ENCODE data around the gene GLRX2. TPM values are rescaled to one million over a fixed set of nuclear protein-coding genes. Genes with fewer than 3 reads are reported as not detected.
A peak's percentile ranks its signal among the peaks of the same experiment; 100 is the strongest.

The GLRX2 gene
- polyA plus RNA-seq, 3 donors = 4.2 to 16.1 (median 15.2) TPM

GRCh38 chr1:193113992-193114332 lies 8.7 kb upstream of the GLRX2 start:
- DNase-seq = no peak
- peaks cover 17% of the 10 kb centered on the region for H3K4me1 Mint-ChIP-seq
- peaks cover 0 to 2% (median 0%) of the 10 kb centered on the region in 7 donors for H3K9me3 Mint-ChIP-seq
- intact Hi-C loops (cut with micrococcal nuclease) = no loop called here
- peaks cover 1 to 4% (median 2%) of the 10 kb centered on the region in 3 donors for H3K27me3 Mint-ChIP-seq (ENCODE audit: low read depth in 3 of 3)
- H3K4me1 ChIP-seq (ENCODE audit: control insufficient read depth in 1 of 2, insufficient read depth in 2 of 2, low read length in 2 of 2) = peaks cover 12 to 14% of the 10 kb centered on the region in 2 donors
- peak overlapping the region; percentile 25 for H2AFZ ChIP-seq (ENCODE audit: insufficient read depth, low read depth, low read length, poor library complexity, severe bottlenecking)
- no peak overlapping the region for H3K4me3 Mint-ChIP-seq
- H3K79me2 ChIP-seq (ENCODE audit: insufficient read depth, low read length) = no peaks in the 10 kb centered on the region
- H3K36me3 ChIP-seq (replicated peaks in 1 of 2; ENCODE audit: control insufficient read depth in 1 of 2, insufficient read depth in 2 of 2, low read length in 2 of 2) = no peaks in the 10 kb centered on the region
- H3K9me3 ChIP-seq (replicated peaks in 1 of 2; ENCODE audit: control insufficient read depth in 1 of 2, insufficient read depth in 1 of 2, low read length in 2 of 2) = no peaks in the 10 kb centered on the region
- H3K27ac Mint-ChIP-seq = no peak overlapping the region
- TF ChIP-seq CTCF (IDR thresholded peaks at IDR 0.05) = no peak
- H4K20me1 ChIP-seq (ENCODE audit: insufficient read depth, low read length) = no peaks in the 10 kb centered on the region
- no peak overlapping the region for H3K9ac ChIP-seq (ENCODE audit: insufficient read depth, low read length, poor library complexity, severe bottlenecking)
- H3K36me3 Mint-ChIP-seq = no peaks in the 10 kb centered on the region
- no peak overlapping the region for H3K4me2 ChIP-seq (replicated peaks; ENCODE audit: extremely low read depth, low read length, poor library complexity, severe bottlenecking)
- no peaks in the 10 kb centered on the region for H3K27me3 ChIP-seq (ENCODE audit: control insufficient read depth in 2 of 2, insufficient read depth in 2 of 2, low read length in 2 of 2)
- no peak overlapping the region for H3K27ac ChIP-seq (ENCODE audit: low read depth in 1 of 2, low read length in 2 of 2)
- H3K4me3 ChIP-seq (replicated peaks in 1 of 3; ENCODE audit: low read depth in 2 of 3, low read length in 3 of 3) = no peak overlapping the region

GRCh38 chr1:193113258-193113991 lies 8.2 kb upstream of the GLRX2 start:
- TF ChIP-seq CTCF (IDR thresholded peaks at IDR 0.05) = no peak
- Histone ChIP-seq H3K4me2 (replicated peaks; ENCODE audit: extremely low read depth, low read length, poor library complexity, severe bottlenecking) (no peak overlapping the region), H3K9me3 (replicated peaks in 1 of 2; ENCODE audit: control insufficient read depth in 1 of 2, insufficient read depth in 1 of 2, low read length in 2 of 2) (no peaks in the 10 kb centered on the region), H3K9ac (ENCODE audit: insufficient read depth, low read length, poor library complexity, severe bottlenecking) (no peak overlapping the region), H3K79me2 (ENCODE audit: insufficient read depth, low read length) (no peaks in the 10 kb centered on the region), H3K4me3 (replicated peaks in 1 of 3; ENCODE audit: low read depth in 2 of 3, low read length in 3 of 3) (no peak overlapping the region), H4K20me1 (ENCODE audit: insufficient read depth, low read length) (no peaks in the 10 kb centered on the region), H3K27ac (ENCODE audit: low read depth in 1 of 2, low read length in 2 of 2) (no peak overlapping the region), H3K36me3 (replicated peaks in 1 of 2; ENCODE audit: control insufficient read depth in 1 of 2, insufficient read depth in 2 of 2, low read length in 2 of 2) (no peaks in the 10 kb centered on the region), H3K4me1 (ENCODE audit: control insufficient read depth in 1 of 2, insufficient read depth in 2 of 2, low read length in 2 of 2) (peaks cover 12 to 14% of the 10 kb centered on the region in 2 donors), H2AFZ (ENCODE audit: insufficient read depth, low read depth, low read length, poor library complexity, severe bottlenecking) (peak overlapping the region; percentile 25), H3K27me3 (ENCODE audit: control insufficient read depth in 2 of 2, insufficient read depth in 2 of 2, low read length in 2 of 2) (no peaks in the 10 kb centered on the region)
- Mint-ChIP-seq H3K4me3 (no peak overlapping the region), H3K9me3 (peaks cover 0 to 2% (median 0%) of the 10 kb centered on the region in 7 donors), H3K36me3 (no peaks in the 10 kb centered on the region), H3K4me1 (peaks cover 14% of the 10 kb centered on the region), H3K27ac (no peak overlapping the region), H3K27me3 (ENCODE audit: low read depth in 3 of 3) (peaks cover 0 to 4% (median 1%) of the 10 kb centered on the region in 3 donors)
- WGBS (ENCODE audit: insufficient coverage) = 75% methylated on average over 4 of the region's 9 CpGs
- intact Hi-C loops (cut with micrococcal nuclease) = no loop called here
- no peak for DNase-seq
